H1 (cell line): Measurements from ENCODE around the gene ACTG1. TPM values are rescaled to one million over a fixed set of nuclear protein-coding genes. Genes with fewer than 3 reads are reported as not detected.
A peak's percentile ranks its signal among the peaks of the same experiment; 100 is the strongest.

Experiments used
- CTCF ChIA-PET: fragments of 300-600 bp; sonication (Branson Sonifier 250); formaldehyde crosslinking; loops from one replicate; lab custom pipeline; 2021; ENCODE audit not compliant: partially characterized antibody; lab: Charles Lee
- POLR2A ChIA-PET: fragments of 300-600 bp; sonication (Branson Sonifier 250); formaldehyde crosslinking; loops from one replicate; lab custom pipeline; 2021; ENCODE audit warnings: inconsistent platforms; ENCODE audit not compliant: partially characterized antibody; lab: Charles Lee
- DNase-seq, 2 experiments: peaks; one replicate each; pipeline versions ENCODE4 v3.0.0 to v3.0.0-alpha.2; 2010 to 2022; ENCODE audit warnings: low spot score in 2 of 2, low read depth in 1 of 2, mixed read lengths in 1 of 2
- FAIRE-seq: peaks from 2 replicates; lab custom pipeline; 2011; peaks lifted over from hg19 to GRCh38; lab: Jason Lieb, UNC
- H2AFZ ChIP-seq: 2 replicates; pipeline ENCODE4 v1.8.1; 2012; ENCODE audit warnings: low read length, inconsistent platforms
- H2AK5ac ChIP-seq: 2 replicates; pipeline ENCODE4 v1.6.1; 2013; ENCODE audit warnings: low read depth, low read length
- H2BK120ac ChIP-seq: replicated peaks from 2 replicates; pipeline ENCODE3; 2013; ENCODE audit warnings: low read depth, low read length, inconsistent platforms
- H2BK12ac ChIP-seq: 2 replicates; pipeline ENCODE4 v1.6.1; 2013; ENCODE audit warnings: low read depth, low read length
- H2BK15ac ChIP-seq: 2 replicates; pipeline ENCODE4 v1.6.1; 2013; ENCODE audit warnings: low read length
- H2BK20ac ChIP-seq: 2 replicates; pipeline ENCODE4 v1.6.1; 2013; ENCODE audit warnings: low read length
- H2BK5ac ChIP-seq: 2 replicates; pipeline ENCODE4 v1.6.1; 2013; ENCODE audit warnings: low read depth, low read length
- H3K14ac ChIP-seq: 2 replicates; pipeline ENCODE4 v1.6.1; 2013; ENCODE audit warnings: inconsistent platforms; ENCODE audit not compliant: insufficient read length
- H3K18ac ChIP-seq: 2 replicates; pipeline ENCODE4 v1.6.1; 2013; ENCODE audit warnings: low read length; ENCODE audit errors: extremely low read depth
- H3K23ac ChIP-seq: 2 replicates; pipeline ENCODE4 v1.6.1; 2013; ENCODE audit warnings: inconsistent platforms; ENCODE audit not compliant: insufficient read length
- H3K23me2 ChIP-seq: 2 replicates; pipeline ENCODE4 v1.6.1; 2013; ENCODE audit warnings: low read depth, low read length
- H3K27ac ChIP-seq: 2 replicates; pipeline ENCODE4 v1.6.1; 2011; ENCODE audit warnings: low read depth, low read length, inconsistent platforms
- H3K27me3 ChIP-seq, 4 experiments: replicated peaks in 1 of 4; 1 replicate in 1 of 4; 2 replicates in 3 of 4; pipeline versions ENCODE4 v1.6.1 to v1.8.1; 2011 to 2013; ENCODE audit warnings: low read length in 3 of 4, mild to moderate bottlenecking in 3 of 4, inconsistent platforms in 2 of 4, mixed read lengths in 2 of 4, moderate library complexity in 1 of 4; ENCODE audit not compliant: control insufficient read depth in 3 of 4, insufficient read depth in 3 of 4; ENCODE audit errors: extremely low read depth in 1 of 4
- H3K36me3 ChIP-seq, 4 experiments: 2 replicates each; pipeline versions ENCODE4 v1.6.1 to v1.8.1; 2011 to 2013; ENCODE audit warnings: mild to moderate bottlenecking in 4 of 4, low read length in 3 of 4, moderate library complexity in 2 of 4, control low read depth in 1 of 4, inconsistent platforms in 1 of 4; ENCODE audit not compliant: insufficient read depth in 4 of 4, control insufficient read depth in 2 of 4
- H3K4ac ChIP-seq: replicated peaks from 2 replicates; pipeline ENCODE3; 2013; ENCODE audit warnings: low read length, low read depth, mixed read lengths, inconsistent platforms; ENCODE audit not compliant: insufficient read length
- H3K4me1 ChIP-seq, 4 experiments: replicated peaks in 1 of 4; 1 replicate in 1 of 4; 2 replicates in 3 of 4; pipeline versions ENCODE4 v1.6.1 to v1.8.1; 2011 to 2013; ENCODE audit warnings: low read length in 3 of 4, inconsistent platforms in 2 of 4, mixed read lengths in 1 of 4; ENCODE audit not compliant: insufficient read depth in 4 of 4, control insufficient read depth in 3 of 4
- H3K4me2 ChIP-seq, 2 experiments: 2 replicates each; pipeline versions ENCODE4 v1.6.1 to v1.8.1; 2011 to 2013; ENCODE audit warnings: low read depth in 2 of 2, low read length in 2 of 2, control low read depth in 1 of 2, inconsistent platforms in 1 of 2, mild to moderate bottlenecking in 1 of 2; ENCODE audit not compliant: insufficient read depth in 1 of 2
- H3K4me3 ChIP-seq, 4 experiments: fragments of 200-600, 300-600 bp in 1 of 4; sonication (generic), shearing (Covaris generic), sonication (Bioruptor Twin) in 1 of 4; 2 replicates each; pipeline versions ENCODE4 v1.5.1 to v1.8.1; 2011 to 2016; ENCODE audit warnings: low read length in 4 of 4, low read depth in 3 of 4, control low read depth in 2 of 4, inconsistent platforms in 2 of 4, mild to moderate bottlenecking in 2 of 4, mixed read lengths in 1 of 4, moderate library complexity in 1 of 4; ENCODE audit not compliant: insufficient read depth in 2 of 4; ENCODE audit errors: extremely low read depth in 1 of 4
- H3K56ac ChIP-seq: replicated peaks from 2 replicates; pipeline ENCODE3; 2013; ENCODE audit warnings: low read depth, mild to moderate bottlenecking, mixed read lengths, low read length, inconsistent platforms; ENCODE audit not compliant: insufficient read length
- H3K79me1 ChIP-seq: 2 replicates; pipeline ENCODE4 v1.6.1; 2013; ENCODE audit warnings: low read depth, low read length, control low read depth
- H3K79me2 ChIP-seq, 2 experiments: 2 replicates each; pipeline versions ENCODE4 v1.6.1 to v1.8.1; 2012 to 2013; ENCODE audit warnings: low read length in 2 of 2, mild to moderate bottlenecking in 2 of 2, inconsistent platforms in 1 of 2; ENCODE audit not compliant: insufficient read depth in 2 of 2, control insufficient read depth in 1 of 2
- H3K9ac ChIP-seq, 4 experiments: replicated peaks in 1 of 4; 1 replicate in 1 of 4; 2 replicates in 3 of 4; pipeline versions ENCODE4 v1.6.1 to v1.8.1; 2011 to 2013; ENCODE audit warnings: low read depth in 3 of 4, low read length in 3 of 4, control low read depth in 2 of 4, mild to moderate bottlenecking in 2 of 4, moderate library complexity in 2 of 4, inconsistent platforms in 1 of 4; ENCODE audit errors: extremely low read depth in 1 of 4
- H3K9me3 ChIP-seq, 2 experiments: 2 replicates each; pipeline versions ENCODE4 v1.6.1 to v1.8.1; 2012 to 2013; ENCODE audit warnings: mild to moderate bottlenecking in 2 of 2, moderate library complexity in 2 of 2, control low read depth in 1 of 2, inconsistent platforms in 1 of 2, low read depth in 1 of 2, low read length in 1 of 2, mixed read lengths in 1 of 2; ENCODE audit not compliant: insufficient read depth in 2 of 2
- H4K20me1 ChIP-seq, 2 experiments: replicated peaks in 1 of 2; 2 replicates each; pipeline versions ENCODE3 to v1.8.1; 2011 to 2013; ENCODE audit warnings: inconsistent platforms in 2 of 2, low read length in 2 of 2, mild to moderate bottlenecking in 1 of 2; ENCODE audit not compliant: insufficient read depth in 2 of 2, control insufficient read depth in 1 of 2
- H4K5ac ChIP-seq: 2 replicates; pipeline ENCODE4 v1.6.1; 2013; ENCODE audit warnings: low read length, low read depth, mixed read lengths, inconsistent platforms; ENCODE audit not compliant: insufficient read length
- H4K8ac ChIP-seq: 2 replicates; pipeline ENCODE4 v1.8.0; 2013; ENCODE audit warnings: mild to moderate bottlenecking, moderate library complexity, low read length, inconsistent platforms; ENCODE audit not compliant: insufficient read depth; ENCODE audit errors: extremely low read depth
- H4K91ac ChIP-seq: replicated peaks from 2 replicates; pipeline ENCODE3; 2013; ENCODE audit warnings: low read length, mixed read lengths, inconsistent platforms; ENCODE audit not compliant: insufficient read length
- BACH1 ChIP-seq: IDR thresholded peaks from 2 replicates; pipeline ENCODE4 v1.6.1; 2012; ENCODE audit warnings: low read length, improper control_type of control experiment
- BRCA1 ChIP-seq: IDR thresholded peaks from 2 replicates; pipeline ENCODE4 v1.6.1; 2012; ENCODE audit warnings: low read depth, low read length, improper control_type of control experiment
- CEBPB ChIP-seq: IDR thresholded peaks from 2 replicates; pipeline ENCODE4 v1.6.1; 2012; ENCODE audit warnings: low read depth, low read length
- CHD2 ChIP-seq: IDR thresholded peaks from 2 replicates; pipeline ENCODE4 v1.6.1; 2012; ENCODE audit warnings: low read length, improper control_type of control experiment
- GABPA ChIP-seq: IDR thresholded peaks from 2 replicates; pipeline ENCODE4 v1.6.1; 2011; ENCODE audit warnings: mild to moderate bottlenecking, low read length, moderate library complexity, borderline replicate concordance; ENCODE audit not compliant: insufficient read depth
- RXRA ChIP-seq: IDR thresholded peaks from 2 replicates; pipeline ENCODE4 v1.6.1; 2011; ENCODE audit warnings: low read depth, mild to moderate bottlenecking, low read length, moderate library complexity; ENCODE audit not compliant: insufficient read depth
- WGBS, 2 experiments: shearing (Covaris generic) in 1 of 2; methylation state at CpG; one replicate each; pipeline versions ENCODE4 v1.1.6 to v1.1.7; 2013 to 2015; ENCODE audit warnings: low lambda C conversion rate in 2 of 2, mixed read lengths in 2 of 2, inconsistent platforms in 1 of 2, low coverage in 1 of 2, missing lambda C conversion rate in 1 of 2; ENCODE audit not compliant: insufficient replicate concordance in 2 of 2, insufficient coverage in 1 of 2, insufficient read length in 1 of 2; ENCODE audit errors: extremely low coverage in 1 of 2, missing lambda C conversion rate in 1 of 2; 5-methylcytosine and 5-hydroxymethylcytosine counted together
- polyA plus RNA-seq, 7 experiments: library from polyadenylated mRNA; depleted of rRNA in 3 of 7; stranded (reverse) in 5 of 7; unstranded in 2 of 7; fragments of >200 nt in 5 of 7; fragments of 200-250 nt in 2 of 7; gene quantifications; 1 replicate in 5 of 7; 2 replicates in 1 of 7; 4 replicates in 1 of 7; pipeline versions ENCODE4 v1.2.1 to v1.2.3, GENCODE V29; 2011 to 2013; ENCODE audit warnings: missing spikeins in 2 of 7, mixed read lengths in 2 of 7
- total RNA-seq: library from RNA; stranded (reverse); fragmentation: NEBNext Ultra II Directional; extraction: Animal tissue kit (Norgen Biotek cat#: 25700); gene quantifications from 2 replicates; pipeline ENCODE4 v1.2.1, GENCODE V29; 2021
- TF ChIP-seq, protein P1 (sequence below), 3 experiments: IDR thresholded peaks; 1 replicate in 2 of 3; 2 replicates in 1 of 3; pipeline versions ENCODE4 v1.5.1 to v1.6.1; 2011; ENCODE audit warnings: low read length in 3 of 3, mild to moderate bottlenecking in 3 of 3, inconsistent platforms in 2 of 3, low read depth in 1 of 3, moderate library complexity in 1 of 3; ENCODE audit not compliant: insufficient read depth in 1 of 3; ENCODE audit errors: control extremely low read depth in 1 of 3

ACTG1 gene
- total and polyA plus RNA-seq, 2 of the 8 experiments (the other 6 are each of a cell fraction or from before 2014, with no cell fraction given), result 3,535 to 5,010 TPM

DNA sequence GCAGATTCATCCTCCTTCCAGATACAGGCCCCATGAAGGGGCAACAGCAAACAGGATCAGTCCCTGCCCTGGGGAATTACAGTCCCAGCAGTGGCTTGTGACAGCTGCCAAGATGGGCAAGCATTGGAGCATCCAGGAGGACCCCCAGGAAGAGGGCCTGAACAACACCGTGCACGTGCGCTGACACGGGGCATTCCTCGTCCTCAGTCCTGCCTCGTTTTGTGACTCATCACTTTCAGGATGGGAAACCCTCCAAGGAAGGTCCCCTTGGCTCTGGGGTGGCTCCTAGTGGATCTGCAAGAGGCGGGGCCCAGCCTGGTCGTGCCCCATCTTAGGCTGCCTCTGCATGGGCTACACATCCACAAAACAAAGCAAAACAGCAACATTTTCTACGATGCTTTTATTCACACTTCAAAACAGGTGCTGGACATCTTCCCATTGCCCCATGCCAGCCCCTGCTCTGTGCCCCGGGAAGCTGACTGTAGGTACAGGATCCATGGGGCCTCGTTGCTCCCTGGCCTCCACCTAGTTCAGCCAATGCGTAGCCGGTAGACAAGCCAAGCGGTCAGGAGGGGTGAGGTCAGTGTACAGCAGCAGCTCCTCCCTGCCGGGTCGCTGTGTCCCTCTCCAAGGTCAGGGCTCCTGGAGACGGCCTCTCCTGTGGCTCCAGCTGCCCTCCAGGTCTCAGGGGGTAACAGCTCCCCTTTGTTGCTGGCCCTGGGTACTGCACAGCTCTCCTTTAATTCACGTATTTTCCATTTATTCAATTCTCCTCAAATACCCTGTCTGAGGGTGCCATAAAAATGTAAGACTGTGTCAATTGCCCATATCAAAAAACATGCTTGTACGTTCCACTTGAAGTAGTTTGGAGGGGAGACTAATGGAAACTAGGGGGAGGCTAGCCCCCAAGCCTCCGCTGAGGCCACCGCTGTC is 32.2 kb downstream of the ACTG1 start:
- H3K4me2 ChIP-seq, result peak overlapping the region; percentile 44 to 55; a peak in 3 of 4 replicates
- no peak for FAIRE-seq
- TF ChIP-seq BACH1 (peak; percentile 90), RXRA (no peak), GABPA (no peak), CEBPB (no peak), BRCA1 (no peak), CHD2 (no peak)
- TF ChIP-seq, protein P1, sequence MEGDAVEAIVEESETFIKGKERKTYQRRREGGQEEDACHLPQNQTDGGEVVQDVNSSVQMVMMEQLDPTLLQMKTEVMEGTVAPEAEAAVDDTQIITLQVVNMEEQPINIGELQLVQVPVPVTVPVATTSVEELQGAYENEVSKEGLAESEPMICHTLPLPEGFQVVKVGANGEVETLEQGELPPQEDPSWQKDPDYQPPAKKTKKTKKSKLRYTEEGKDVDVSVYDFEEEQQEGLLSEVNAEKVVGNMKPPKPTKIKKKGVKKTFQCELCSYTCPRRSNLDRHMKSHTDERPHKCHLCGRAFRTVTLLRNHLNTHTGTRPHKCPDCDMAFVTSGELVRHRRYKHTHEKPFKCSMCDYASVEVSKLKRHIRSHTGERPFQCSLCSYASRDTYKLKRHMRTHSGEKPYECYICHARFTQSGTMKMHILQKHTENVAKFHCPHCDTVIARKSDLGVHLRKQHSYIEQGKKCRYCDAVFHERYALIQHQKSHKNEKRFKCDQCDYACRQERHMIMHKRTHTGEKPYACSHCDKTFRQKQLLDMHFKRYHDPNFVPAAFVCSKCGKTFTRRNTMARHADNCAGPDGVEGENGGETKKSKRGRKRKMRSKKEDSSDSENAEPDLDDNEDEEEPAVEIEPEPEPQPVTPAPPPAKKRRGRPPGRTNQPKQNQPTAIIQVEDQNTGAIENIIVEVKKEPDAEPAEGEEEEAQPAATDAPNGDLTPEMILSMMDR (IDR thresholded peaks at IDR 0.05; ENCODE audit: control extremely low read depth in 1 of 3, insufficient read depth in 1 of 3, low read depth in 1 of 3, low read length in 3 of 3), result peak in 1 of 3 experiments; percentile 8; a peak in 1 of 4 replicates

More for the DNA sequence above, 32.2 kb downstream of the ACTG1 start:
- Histone ChIP-seq H3K14ac (no peak overlapping the region), H3K9me3 (peaks cover 0 to 5% of the 10 kb centered on the region in 2 experiments; a peak in 1 of 4 replicates), H3K27ac (no peak overlapping the region), H3K27me3 (peaks cover 18 to 54% (median 45%) of the 10 kb centered on the region in 4 experiments), H2AFZ (no peak overlapping the region), H3K23ac (no peak overlapping the region), H2BK120ac (no peak overlapping the region), H2AK5ac (0 out of 2 replicates have a peak overlapping the region, but pooled peaks have one; percentile 46), H2BK15ac (no peak overlapping the region), H3K4me3 (peak overlapping the region in 1 of 4 experiments; percentile 58; a peak in 2 of 8 replicates), H3K23me2 (peaks cover 9% of the 10 kb centered on the region; the same call in 1 of the 2 replicates), H4K91ac (no peak overlapping the region), H3K36me3 (no peaks in the 10 kb centered on the region), H4K8ac (peak overlapping the region; percentile 62; the same call in 1 of the 2 replicates), H3K79me2 (no peaks in the 10 kb centered on the region), H2BK20ac (no peak overlapping the region), H3K4ac (no peak overlapping the region), H2BK5ac (no peak overlapping the region), H3K4me1 (peaks cover 0 to 17% (median 8%) of the 10 kb centered on the region in 4 experiments; a peak in 4 of 7 replicates), H2BK12ac (no peak overlapping the region), H4K5ac (no peak overlapping the region), H3K56ac (no peak overlapping the region), H3K79me1 (no peaks in the 10 kb centered on the region), H3K9ac (no peak overlapping the region), H3K18ac (no peak overlapping the region), H4K20me1 (no peaks in the 10 kb centered on the region)
- CTCF ChIA-PET, result interaction anchor here (0.7 to 2.6 kb wide), 5 partner anchors 9 to 222 kb away, joined by 3 to 16 read pairs (median 4); partner anchors contain the start of gene BAHCC1
- POLR2A ChIA-PET, result interaction anchor here (0.7 to 35.8 kb wide), 4 partner anchors 8 to 231 kb away, joined by 3 to 1004 read pairs (median 4); partner anchors contain the start of genes ACTG1 and FSCN2
- no peak for DNase-seq
- WGBS, 2 experiments, result 86% methylated on average over 21 of the region's 21 CpGs; no CpG with 5 or more reads in 1 of the 2 experiments
